ENCODE results near the gene USP36. TPM values are rescaled to one million over a fixed set of nuclear protein-coding genes. Genes with fewer than 3 reads are reported as not detected.
A peak's percentile ranks its signal among the peaks of the same experiment; 100 is the strongest.

The USP36 gene
- total RNA-seq, 6 experiments from 2014 or later = 12.7 to 27.8 (median 18.7) TPM

- no peak for TF ChIP-seq CTCF (IDR thresholded peaks at IDR 0.05)
- no peak for TF ChIP-seq POLR2A (IDR thresholded peaks at IDR 0.05)
- DNase-seq = no peak
- Histone ChIP-seq H3K4me3 (peak overlapping the region; percentile 67 to 95 (median 93)), H3K27me3 (no peaks in the 10 kb centered on the region), H3K27ac (peak overlapping the region; percentile 98 to 100 (median 99)), H3K36me3 (peaks cover 5 to 37% (median 24%) of the 10 kb centered on the region in 4 donors), H3K9me3 (no peaks in the 10 kb centered on the region), H3K4me1 (peaks cover 0 to 18% (median 5%) of the 10 kb centered on the region in 4 donors)
- no peak for ATAC-seq
- intact Hi-C loops (cut with DNase I) = no loop called here
- WGBS (ENCODE audit: insufficient coverage, low coverage, low lambda C conversion rate, missing lambda C conversion rate) = 16% methylated on average over 11 of the region's 11 CpGs
Measured at GRCh38 chr17:78839235-78839761, 1.3 kb downstream of the USP36 start.

- Histone ChIP-seq H3K27ac (peak overlapping the region in 1 of 3 donors; percentile 37), H3K9me3 (no peaks in the 10 kb centered on the region), H3K4me1 (peaks cover 0 to 18% (median 5%) of the 10 kb centered on the region in 4 donors), H3K36me3 (peaks cover 7 to 44% (median 28%) of the 10 kb centered on the region in 4 donors), H3K27me3 (no peaks in the 10 kb centered on the region), H3K4me3 (peak overlapping the region in 2 of 3 donors; percentile 9 to 14)
- DNase-seq (peak; percentile 73 to 86 (median 81)), ATAC-seq (peak; percentile 4 to 43 (median 34))
- 57% methylated on average over 2 of the region's 22 CpGs for WGBS (ENCODE audit: insufficient coverage, low coverage, low lambda C conversion rate, missing lambda C conversion rate)
- intact Hi-C loops (cut with DNase I) = no loop called here
- no peak for TF ChIP-seq CTCF (IDR thresholded peaks at IDR 0.05)
- no peak for TF ChIP-seq POLR2A (IDR thresholded peaks at IDR 0.05)
Measured at GRCh38 chr17:78838574-78839005, 2.0 kb downstream of the USP36 start.

GRCh38 chr17:78836420-78837021 lies 4.1 kb downstream of the USP36 start:
- Histone ChIP-seq H3K27ac (no peak overlapping the region), H3K36me3 (peaks cover 7 to 59% (median 31%) of the 10 kb centered on the region in 4 donors), H3K27me3 (no peaks in the 10 kb centered on the region), H3K4me3 (no peak overlapping the region), H3K4me1 (peaks cover 0 to 18% (median 5%) of the 10 kb centered on the region in 4 donors), H3K9me3 (no peaks in the 10 kb centered on the region)
- ATAC-seq = no peak
- WGBS (ENCODE audit: insufficient coverage, low coverage, low lambda C conversion rate, missing lambda C conversion rate) = 76% methylated on average over 3 of the region's 5 CpGs
- DNase-seq = no peak
- TF ChIP-seq CTCF (IDR thresholded peaks at IDR 0.05) (no peak), POLR2A (IDR thresholded peaks at IDR 0.05) (no peak)
- intact Hi-C loops (cut with DNase I) = no loop called here

GRCh38 chr17:78834571-78834970 lies 6.0 kb downstream of the USP36 start:
- Histone ChIP-seq H3K27ac (no peak overlapping the region), H3K9me3 (no peaks in the 10 kb centered on the region), H3K36me3 (peaks cover 7 to 76% (median 34%) of the 10 kb centered on the region in 4 donors), H3K4me1 (peaks cover 0 to 17% (median 4%) of the 10 kb centered on the region in 4 donors), H3K27me3 (no peaks in the 10 kb centered on the region), H3K4me3 (no peak overlapping the region)
- WGBS (ENCODE audit: insufficient coverage, low coverage, low lambda C conversion rate, missing lambda C conversion rate) = 97% methylated on average over 8 of the region's 8 CpGs
- DNase-seq (no peak), ATAC-seq (no peak)
- intact Hi-C loops (cut with DNase I) = no loop called here
- no peak for TF ChIP-seq POLR2A (IDR thresholded peaks at IDR 0.05)
- no peak for TF ChIP-seq CTCF (IDR thresholded peaks at IDR 0.05)

All from right lobe of liver (tissue), 6 donors.